Sigmoid colon (tissue), 7 donors: ENCODE results near the gene RING1. TPM values are rescaled to one million over a fixed set of nuclear protein-coding genes. Genes with fewer than 3 reads are reported as not detected.

Experiments
- DNase-seq: peaks from one replicate; pipeline ENCODE4 v3.0.0-alpha.2; 2019
- H3K27ac ChIP-seq, 4 donors: fragments of 200-600 bp; sonication (generic); one replicate each; pipeline ENCODE4 v1.5.1; 2016 to 2019; ENCODE audit warnings: mild to moderate bottlenecking in 1 of 4
- H3K27me3 ChIP-seq, 3 donors: fragments of 200-600 bp; sonication (generic); one replicate each; pipeline ENCODE4 v1.5.1; 2019; ENCODE audit warnings: mild to moderate bottlenecking in 1 of 3
- H3K36me3 ChIP-seq, 4 donors: fragments of 200-600 bp; sonication (generic); one replicate each; pipeline ENCODE4 v1.5.1; 2016 to 2019
- H3K4me1 ChIP-seq, 4 donors: fragments of 200-600 bp; sonication (generic); one replicate each; pipeline ENCODE4 v1.5.1; 2017 to 2019
- H3K4me3 ChIP-seq, 4 donors: fragments of 200-600 bp; sonication (generic); one replicate each; pipeline ENCODE4 v1.5.1; 2017 to 2019; ENCODE audit warnings: mild to moderate bottlenecking in 2 of 4, moderate library complexity in 1 of 4
- H3K9me3 ChIP-seq, 4 donors: fragments of 200-600 bp in 3 of 4; sonication (generic) in 3 of 4; one replicate each; pipeline versions ENCODE4 v1.5.1 to v1.6.1; 2013 to 2019
- EP300 ChIP-seq, 4 donors: sonication (generic); formaldehyde crosslinking; IDR thresholded peaks; one replicate each; pipeline ENCODE4 v1.6.1; 2017; ENCODE audit warnings: antibody characterized with exemption in 4 of 4
- POLR2A ChIP-seq, 2 donors: fragments of 450-650 bp; IDR thresholded peaks; one replicate each; pipeline ENCODE4 v1.6.1; 2016; ENCODE audit warnings: antibody characterized with exemption in 2 of 2, mild to moderate bottlenecking in 2 of 2, moderate library complexity in 2 of 2
- POLR2AphosphoS5 ChIP-seq, 4 donors: sonication (generic); formaldehyde crosslinking; IDR thresholded peaks; one replicate each; pipeline ENCODE4 v1.6.1; 2017; ENCODE audit warnings: antibody characterized with exemption in 4 of 4
- WGBS, 2 donors: extraction: QIAGEN DNeasy Blood & Tissue Kit; methylation state at CpG; one replicate each; pipeline ENCODE4 v1.1.7; 2013; 5-methylcytosine and 5-hydroxymethylcytosine counted together
- intact Hi-C: fragments of 100-400 bp; cut with DNase I; formaldehyde crosslinking; loops from one replicate; pipeline ENCODE4 v1.15.1; 2023
- polyA plus RNA-seq, 3 donors: library from polyadenylated mRNA; stranded (reverse); fragments of 200-250 nt; gene quantifications; one replicate each; pipeline ENCODE4 v1.2.3, GENCODE V29; 2013
- small RNA-seq, 3 donors: library from RNA; depleted of rRNA; stranded (forward); fragments of <200 nt; gene quantifications; one replicate each; pipeline ENCODE3, GENCODE V24; 2016
- total RNA-seq, 4 donors: library from RNA; depleted of rRNA; stranded (reverse); fragments of >200 nt; gene quantifications; one replicate each; pipeline ENCODE4 v1.1.0, GENCODE V29; 2016
- TF ChIP-seq, protein P1 (sequence below), 4 experiments: fragments of 450-650 bp in 3 of 4; fragments of 200-600 bp in 1 of 4; IDR thresholded peaks; one replicate each; pipeline ENCODE4 v1.5.1; 2016 to 2019; ENCODE audit warnings: antibody characterized with exemption in 4 of 4, mild to moderate bottlenecking in 3 of 4, moderate library complexity in 2 of 4
- donor health status: healthy with polysubstance abuse.
- donor health status: Bipolar disorder and iron deficiency.
- donor health status: healthy.

The RING1 gene
- total and polyA plus RNA-seq, 7 donors = 13.2 to 36.0 (median 18.1) TPM

- intact Hi-C loops = no loop called here
- WGBS, 2 donors = 89 to 93% methylated on average over 5 of the region's 5 CpGs
- H3K27ac ChIP-seq = no peak overlapping the region
- H3K4me3 ChIP-seq = no peak overlapping the region
- no peaks in the 10 kb centered on the region for H3K27me3 ChIP-seq
- H3K9me3 ChIP-seq = no peaks in the 10 kb centered on the region
- H3K4me1 ChIP-seq = no peaks in the 10 kb centered on the region
- no peak for DNase-seq
- H3K36me3 ChIP-seq = peaks cover 8 to 68% (median 18%) of the 10 kb centered on the region in 4 donors
- no peak for TF ChIP-seq EP300 (IDR thresholded peaks at IDR 0.05)
- TF ChIP-seq, protein P1, sequence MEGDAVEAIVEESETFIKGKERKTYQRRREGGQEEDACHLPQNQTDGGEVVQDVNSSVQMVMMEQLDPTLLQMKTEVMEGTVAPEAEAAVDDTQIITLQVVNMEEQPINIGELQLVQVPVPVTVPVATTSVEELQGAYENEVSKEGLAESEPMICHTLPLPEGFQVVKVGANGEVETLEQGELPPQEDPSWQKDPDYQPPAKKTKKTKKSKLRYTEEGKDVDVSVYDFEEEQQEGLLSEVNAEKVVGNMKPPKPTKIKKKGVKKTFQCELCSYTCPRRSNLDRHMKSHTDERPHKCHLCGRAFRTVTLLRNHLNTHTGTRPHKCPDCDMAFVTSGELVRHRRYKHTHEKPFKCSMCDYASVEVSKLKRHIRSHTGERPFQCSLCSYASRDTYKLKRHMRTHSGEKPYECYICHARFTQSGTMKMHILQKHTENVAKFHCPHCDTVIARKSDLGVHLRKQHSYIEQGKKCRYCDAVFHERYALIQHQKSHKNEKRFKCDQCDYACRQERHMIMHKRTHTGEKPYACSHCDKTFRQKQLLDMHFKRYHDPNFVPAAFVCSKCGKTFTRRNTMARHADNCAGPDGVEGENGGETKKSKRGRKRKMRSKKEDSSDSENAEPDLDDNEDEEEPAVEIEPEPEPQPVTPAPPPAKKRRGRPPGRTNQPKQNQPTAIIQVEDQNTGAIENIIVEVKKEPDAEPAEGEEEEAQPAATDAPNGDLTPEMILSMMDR (IDR thresholded peaks at IDR 0.05) = no peak
- no peak for TF ChIP-seq POLR2AphosphoS5 (IDR thresholded peaks at IDR 0.05)
- no peak for TF ChIP-seq POLR2A (IDR thresholded peaks at IDR 0.05)
Observed at GRCh38 chr6:33259032-33259431, 50.7 kb downstream of the RING1 start.

Small RNAs within 50 kb of the gene (small RNA-seq; reads per million reads assigned to genes)
- gene MIR219A1 (0.72 to 2.2 (median 2.0) reads per million in 3 donors), gene RNY4P10 (0.15 to 0.75 (median 0.36) reads per million in 3 donors)

Other genes starting within 250 kb of the RING1 start
- 100 to 1,000 TPM in 1 of 4 donors, 10 to 100 TPM in 3; 82.4 to 116 (median 87.7) TPM for gene BRD2, start 239.9 kb upstream of the RING1 start, total RNA-seq
- 100 to 1,000 TPM in 1 of 3 donors, 10 to 100 TPM in 2; 60.6 to 135 (median 69.7) TPM for gene BRD2, start 239.9 kb upstream of the RING1 start, polyA plus RNA-seq
- 1 to 10 TPM; 1.5 to 3.0 (median 2.3) TPM for gene HLA-DOA, start 198.9 kb upstream of the RING1 start, total RNA-seq
- gene HLA-DOA, start 198.9 kb upstream of the RING1 start, polyA plus RNA-seq = 10 to 100 TPM in 1 of 3 donors, 1 to 10 TPM in 2; 1.8 to 42.0 (median 6.5) TPM
- 10 to 100 TPM; 29.9 to 64.3 (median 46.2) TPM for gene HLA-DPA1, start 134.9 kb upstream of the RING1 start, total RNA-seq
- 100 to 1,000 TPM in 2 of 3 donors, 10 to 100 TPM in 1; 49.2 to 210 (median 197) TPM for gene HLA-DPA1, start 134.9 kb upstream of the RING1 start, polyA plus RNA-seq
- gene HLA-DPB1, start 132.5 kb upstream of the RING1 start, total RNA-seq = 10 to 100 TPM; 39.2 to 62.4 (median 42.0) TPM
- 100 to 1,000 TPM in 2 of 3 donors, 10 to 100 TPM in 1; 90.7 to 359 (median 180) TPM for gene HLA-DPB1, start 132.5 kb upstream of the RING1 start, polyA plus RNA-seq
- 1 to 10 TPM in 1 of 4 donors, under 1 TPM in 2, not detected in 1; 0.16 to 1.4 (median 0.41) TPM for gene COL11A2, start 16.0 kb upstream of the RING1 start, total RNA-seq
- under 1 TPM in 1 of 3 donors, not detected in 2; 0.60 TPM for gene COL11A2, start 16.0 kb upstream of the RING1 start, polyA plus RNA-seq
- gene RXRB, start 7.8 kb upstream of the RING1 start, total RNA-seq = 10 to 100 TPM; 27.8 to 32.4 (median 30.4) TPM
- 10 to 100 TPM; 15.6 to 33.2 (median 16.2) TPM for gene RXRB, start 7.8 kb upstream of the RING1 start, polyA plus RNA-seq
- gene SLC39A7, start 7.6 kb upstream of the RING1 start, total RNA-seq = 10 to 100 TPM; 48.7 to 52.1 (median 49.8) TPM
- gene SLC39A7, start 7.6 kb upstream of the RING1 start, polyA plus RNA-seq = 100 to 1,000 TPM in 1 of 3 donors, 10 to 100 TPM in 2; 31.2 to 189 (median 31.2) TPM
- 10 to 100 TPM in 3 of 4 donors, not detected in 1; 17.3 to 19.0 (median 18.9) TPM for gene HSD17B8, start 3.8 kb upstream of the RING1 start, total RNA-seq
- 10 to 100 TPM; 18.6 to 27.3 (median 21.3) TPM for gene HSD17B8, start 3.8 kb upstream of the RING1 start, polyA plus RNA-seq
- 10 to 100 TPM; 26.2 to 44.6 (median 33.5) TPM for gene VPS52, start 63.4 kb downstream of the RING1 start, total RNA-seq
- 10 to 100 TPM; 23.4 to 51.2 (median 26.4) TPM for gene VPS52, start 63.4 kb downstream of the RING1 start, polyA plus RNA-seq
- gene RPS18, start 63.6 kb downstream of the RING1 start, total RNA-seq = 1,000 to 10,000 TPM; 2,427 to 4,810 (median 4,005) TPM
- gene RPS18, start 63.6 kb downstream of the RING1 start, polyA plus RNA-seq = 1,000 to 10,000 TPM; 3,648 to 7,566 (median 5,490) TPM
- gene B3GALT4, start 68.6 kb downstream of the RING1 start, total RNA-seq = 10 to 100 TPM in 3 of 4 donors, 1 to 10 TPM in 1; 7.2 to 22.2 (median 13.3) TPM
- 10 to 100 TPM; 19.2 to 23.6 (median 21.7) TPM for gene B3GALT4, start 68.6 kb downstream of the RING1 start, polyA plus RNA-seq
- gene WDR46, start 80.7 kb downstream of the RING1 start, total RNA-seq = 10 to 100 TPM; 28.2 to 41.6 (median 37.4) TPM
- 10 to 100 TPM; 15.3 to 51.2 (median 30.0) TPM for gene WDR46, start 80.7 kb downstream of the RING1 start, polyA plus RNA-seq
- 10 to 100 TPM in 3 of 4 donors, 1 to 10 TPM in 1; 7.5 to 56.1 (median 31.8) TPM for gene PFDN6, start 81.1 kb downstream of the RING1 start, total RNA-seq
- gene PFDN6, start 81.1 kb downstream of the RING1 start, polyA plus RNA-seq = 100 to 1,000 TPM; 131 to 173 (median 144) TPM
- 10 to 100 TPM; 33.2 to 48.9 (median 37.9) TPM for gene RGL2, start 90.4 kb downstream of the RING1 start, total RNA-seq
- 10 to 100 TPM in 2 of 3 donors, 1 to 10 TPM in 1; 5.8 to 40.2 (median 18.0) TPM for gene RGL2, start 90.4 kb downstream of the RING1 start, polyA plus RNA-seq
- gene TAPBP, start 105.6 kb downstream of the RING1 start, total RNA-seq = 10 to 100 TPM; 29.8 to 80.0 (median 50.5) TPM
- 100 to 1,000 TPM in 1 of 3 donors, 10 to 100 TPM in 1, 1 to 10 TPM in 1; 7.8 to 114 (median 21.3) TPM for gene TAPBP, start 105.6 kb downstream of the RING1 start, polyA plus RNA-seq
- 10 to 100 TPM in 3 of 4 donors, 1 to 10 TPM in 1; 9.4 to 13.2 (median 12.7) TPM for gene ZBTB22, start 109.2 kb downstream of the RING1 start, total RNA-seq
- 10 to 100 TPM; 11.3 to 19.2 (median 16.1) TPM for gene ZBTB22, start 109.2 kb downstream of the RING1 start, polyA plus RNA-seq
- gene DAXX, start 114.5 kb downstream of the RING1 start, total RNA-seq = 10 to 100 TPM; 37.1 to 52.3 (median 48.3) TPM
- 10 to 100 TPM; 24.7 to 49.2 (median 33.0) TPM for gene DAXX, start 114.5 kb downstream of the RING1 start, polyA plus RNA-seq
- gene KIFC1, start 183.3 kb downstream of the RING1 start, total RNA-seq = 1 to 10 TPM in 2 of 4 donors, under 1 TPM in 2; 0.49 to 5.5 (median 1.3) TPM
- 10 to 100 TPM in 1 of 3 donors, 1 to 10 TPM in 2; 1.2 to 23.0 (median 4.6) TPM for gene KIFC1, start 183.3 kb downstream of the RING1 start, polyA plus RNA-seq
- 10 to 100 TPM; 57.1 to 82.3 (median 66.0) TPM for gene PHF1, start 202.5 kb downstream of the RING1 start, total RNA-seq
- gene PHF1, start 202.5 kb downstream of the RING1 start, polyA plus RNA-seq = 10 to 100 TPM; 22.4 to 43.2 (median 43.2) TPM
- gene CUTA, start 209.6 kb downstream of the RING1 start, total RNA-seq = 100 to 1,000 TPM; 102 to 148 (median 120) TPM
- gene CUTA, start 209.6 kb downstream of the RING1 start, polyA plus RNA-seq = 100 to 1,000 TPM; 110 to 193 (median 153) TPM
- 10 to 100 TPM in 1 of 4 donors, 1 to 10 TPM in 3; 6.4 to 24.6 (median 9.9) TPM for gene SYNGAP1, start 211.6 kb downstream of the RING1 start, total RNA-seq
- 10 to 100 TPM in 1 of 3 donors, 1 to 10 TPM in 1, under 1 TPM in 1; 0.92 to 17.8 (median 2.4) TPM for gene SYNGAP1, start 211.6 kb downstream of the RING1 start, polyA plus RNA-seq
- gene ZBTB9, start 246.1 kb downstream of the RING1 start, total RNA-seq = 1 to 10 TPM; 1.1 to 3.6 (median 1.4) TPM
- gene ZBTB9, start 246.1 kb downstream of the RING1 start, polyA plus RNA-seq = 1 to 10 TPM in 2 of 3 donors, under 1 TPM in 1; 0.60 to 4.2 (median 1.8) TPM